ENCODE data around the gene MPPED1. TPM values are rescaled to one million over a fixed set of nuclear protein-coding genes. Genes with fewer than 3 reads are reported as not detected.

The MPPED1 gene
- polyA plus RNA-seq, 4 donors = 0.01 to 1.4 (median 0.40) TPM; not detected in 1

Other genes with a start within 250 kb of the MPPED1 start
- gene TTLL12, start 224.9 kb upstream of the MPPED1 start, polyA plus RNA-seq = 10 to 100 TPM; 19.7 to 60.6 (median 27.8) TPM
- gene SCUBE1, start 68.6 kb upstream of the MPPED1 start, polyA plus RNA-seq = 1 to 10 TPM in 2 of 4 donors, under 1 TPM in 2; 0.45 to 5.4 (median 1.6) TPM